Measurements from ENCODE around the gene FEZF1. TPM values are rescaled to one million over a fixed set of nuclear protein-coding genes. Genes with fewer than 3 reads are reported as not detected.

The FEZF1 gene
- not detected in 5 replicates for total RNA-seq (2022; extraction: Qiagen RNA extraction)

GRCh38 chr7:122304319-122304975, at the start of gene FEZF1:
FEZF1 (minus strand) TSS chr7:122304750; CDS start chr7:122304437, 313 bp downstream.

Other genes starting within 250 kb of the FEZF1 start
- gene AASS, start 160.5 kb downstream of the FEZF1 start, total RNA-seq (2022; extraction: Qiagen RNA extraction), result 0.05 to 0.12 TPM (median 0.06 TPM) in 5 replicates